Trophoblast cell (in vitro differentiated cells and primary cell): ENCODE results near the gene ATAD3A.

Experiments
- DNase-seq, 2 donors: peaks; one replicate each; pipeline ENCODE4 v3.0.0-alpha.2; 2016
- H2AFZ ChIP-seq: 2 replicates; pipeline ENCODE4 v1.6.1; 2013; ENCODE audit warnings: low read length, moderate library complexity, mild to moderate bottlenecking; ENCODE audit not compliant: insufficient read depth, poor library complexity
- H2AK5ac ChIP-seq: 2 replicates; pipeline ENCODE4 v1.6.1; 2013; ENCODE audit warnings: mild to moderate bottlenecking, low read length
- H2BK120ac ChIP-seq: 2 replicates; pipeline ENCODE4 v1.6.1; 2013; ENCODE audit warnings: low read length, mild to moderate bottlenecking, moderate library complexity; ENCODE audit not compliant: insufficient read depth, poor library complexity
- H2BK12ac ChIP-seq: 2 replicates; pipeline ENCODE4 v1.6.1; 2013; ENCODE audit warnings: mild to moderate bottlenecking, low read length, moderate library complexity
- H2BK5ac ChIP-seq: 2 replicates; pipeline ENCODE4 v1.6.1; 2013; ENCODE audit warnings: low read length, low read depth, moderate library complexity, mild to moderate bottlenecking; ENCODE audit not compliant: poor library complexity
- H3K14ac ChIP-seq: 2 replicates; pipeline ENCODE4 v1.6.1; 2013; ENCODE audit warnings: mild to moderate bottlenecking, low read length
- H3K18ac ChIP-seq: 2 replicates; pipeline ENCODE4 v1.6.1; 2013; ENCODE audit warnings: mild to moderate bottlenecking, low read length
- H3K23ac ChIP-seq: 2 replicates; pipeline ENCODE4 v1.6.1; 2013; ENCODE audit warnings: low read length
- H3K27ac ChIP-seq: 2 replicates; pipeline ENCODE4 v1.5.1; 2013; ENCODE audit warnings: low read depth, mild to moderate bottlenecking, inconsistent platforms, low read length, moderate library complexity
- H3K27me3 ChIP-seq: 2 replicates; pipeline ENCODE4 v1.6.1; 2013; ENCODE audit warnings: inconsistent platforms, mild to moderate bottlenecking, low read length, moderate library complexity; ENCODE audit not compliant: insufficient read depth
- H3K36me3 ChIP-seq, 2 experiments: 1 replicate in 1 of 2; 2 replicates in 1 of 2; pipeline ENCODE4 v1.6.1; 2013; ENCODE audit warnings: low read length in 2 of 2, mild to moderate bottlenecking in 2 of 2, moderate library complexity in 1 of 2; ENCODE audit not compliant: insufficient read depth in 2 of 2, control insufficient read depth in 1 of 2
- H3K4ac ChIP-seq: 2 replicates; pipeline ENCODE4 v1.6.1; 2013; ENCODE audit warnings: low read depth, mild to moderate bottlenecking, low read length, moderate library complexity
- H3K4me1 ChIP-seq, 2 experiments: 1 replicate in 1 of 2; 2 replicates in 1 of 2; pipeline ENCODE4 v1.6.1; 2013; ENCODE audit warnings: low read length in 2 of 2, mild to moderate bottlenecking in 2 of 2, moderate library complexity in 1 of 2; ENCODE audit not compliant: insufficient read depth in 2 of 2, control insufficient read depth in 1 of 2
- H3K4me2 ChIP-seq: 2 replicates; pipeline ENCODE4 v1.6.1; 2013; ENCODE audit warnings: inconsistent platforms, mild to moderate bottlenecking, low read length, moderate library complexity
- H3K4me3 ChIP-seq: 2 replicates; pipeline ENCODE4 v1.5.1; 2013; ENCODE audit warnings: mild to moderate bottlenecking, low read depth, low read length, inconsistent platforms
- H3K79me1 ChIP-seq: one replicate; pipeline ENCODE4 v1.6.1; 2013; ENCODE audit warnings: low read length
- H3K79me2 ChIP-seq: 2 replicates; pipeline ENCODE4 v1.6.1; 2013; ENCODE audit warnings: low read length, mild to moderate bottlenecking; ENCODE audit not compliant: control insufficient read depth, insufficient read depth, poor library complexity
- H3K9ac ChIP-seq: 2 replicates; pipeline ENCODE4 v1.6.1; 2013; ENCODE audit warnings: mild to moderate bottlenecking, low read length
- H3K9me3 ChIP-seq: 2 replicates; pipeline ENCODE4 v1.6.1; 2013; ENCODE audit warnings: low read depth, mild to moderate bottlenecking, control low read depth, inconsistent platforms, low read length; ENCODE audit not compliant: insufficient read depth
- H4K12ac ChIP-seq: 2 replicates; pipeline ENCODE4 v1.6.1; 2013; ENCODE audit warnings: low read depth, mild to moderate bottlenecking, low read length, moderate library complexity
- H4K8ac ChIP-seq: 2 replicates; pipeline ENCODE4 v1.6.1; 2013; ENCODE audit warnings: low read depth, mild to moderate bottlenecking, low read length, moderate library complexity
- H4K91ac ChIP-seq: one replicate; pipeline ENCODE4 v1.6.1; 2013; ENCODE audit warnings: low read depth, mild to moderate bottlenecking, low read length, moderate library complexity
- WGBS: extraction: QIAGEN DNeasy Blood & Tissue Kit; methylation state at CpG from one replicate; pipeline ENCODE4 v1.1.7; 2013; ENCODE audit warnings: missing lambda C conversion rate; ENCODE audit not compliant: insufficient read length, insufficient coverage; ENCODE audit errors: extremely low coverage; 5-methylcytosine and 5-hydroxymethylcytosine counted together

ATAD3A gene

GRCh38 chr1:1564268-1564667, 52.3 kb downstream of the ATAD3A start:
- H3K4me3 ChIP-seq = no peak overlapping the region
- no peaks in the 10 kb centered on the region for H3K27me3 ChIP-seq
- H3K4ac ChIP-seq = no peak overlapping the region
- H3K79me2 ChIP-seq = peaks cover 13% of the 10 kb centered on the region
- H4K91ac ChIP-seq = no peak overlapping the region
- H4K12ac ChIP-seq = no peak overlapping the region
- peak overlapping the region; percentile 5 for H3K18ac ChIP-seq
- H3K4me2 ChIP-seq = no peak overlapping the region
- WGBS = no CpG with 5 or more reads among the region's 19 CpGs
- no peak overlapping the region for H4K8ac ChIP-seq
- H2AK5ac ChIP-seq = no peak overlapping the region
- no peak overlapping the region for H3K27ac ChIP-seq
- H3K9ac ChIP-seq = no peak overlapping the region
- H3K79me1 ChIP-seq = no peaks in the 10 kb centered on the region
- no peaks in the 10 kb centered on the region for H3K4me1 ChIP-seq
- no peak for DNase-seq
- H3K9me3 ChIP-seq = no peaks in the 10 kb centered on the region
- no peak overlapping the region for H2BK120ac ChIP-seq
- peaks cover 50 to 58% of the 10 kb centered on the region in 2 experiments for H3K36me3 ChIP-seq
- H2BK12ac ChIP-seq = no peak overlapping the region
- no peak overlapping the region for H2BK5ac ChIP-seq
- H2AFZ ChIP-seq = no peak overlapping the region
- H3K14ac ChIP-seq = no peak overlapping the region
- no peak overlapping the region for H3K23ac ChIP-seq

- Histone ChIP-seq H2AK5ac (no peak overlapping the region), H3K9ac (no peak overlapping the region), H2BK12ac (no peak overlapping the region), H3K14ac (no peak overlapping the region), H3K4me1 (no peaks in the 10 kb centered on the region), H3K4me3 (no peak overlapping the region), H3K36me3 (peaks cover 50 to 53% of the 10 kb centered on the region in 2 experiments), H3K4ac (peak overlapping the region; percentile 50), H3K79me2 (peaks cover 14% of the 10 kb centered on the region), H3K27ac (no peak overlapping the region), H3K27me3 (no peaks in the 10 kb centered on the region), H4K8ac (no peak overlapping the region), H3K9me3 (no peaks in the 10 kb centered on the region), H3K79me1 (no peaks in the 10 kb centered on the region), H3K18ac (no peak overlapping the region), H2AFZ (no peak overlapping the region), H4K91ac (no peak overlapping the region), H2BK5ac (no peak overlapping the region), H4K12ac (no peak overlapping the region), H3K23ac (no peak overlapping the region), H2BK120ac (no peak overlapping the region), H3K4me2 (no peak overlapping the region)
- DNase-seq = no peak
- WGBS = no CpG with 5 or more reads among the region's 10 CpGs
Measured at GRCh38 chr1:1565340-1565739, 53.4 kb downstream of the ATAD3A start.

- Histone ChIP-seq H3K4ac (peak overlapping the region; percentile 85), H3K9ac (no peak overlapping the region), H3K14ac (no peak overlapping the region), H2BK12ac (no peak overlapping the region), H3K4me1 (no peaks in the 10 kb centered on the region), H4K8ac (no peak overlapping the region), H3K4me3 (no peak overlapping the region), H2AFZ (no peak overlapping the region), H3K79me2 (peaks cover 21% of the 10 kb centered on the region), H3K18ac (no peak overlapping the region), H3K23ac (no peak overlapping the region), H4K12ac (no peak overlapping the region), H2AK5ac (no peak overlapping the region), H3K79me1 (no peaks in the 10 kb centered on the region), H3K9me3 (no peaks in the 10 kb centered on the region), H3K27ac (no peak overlapping the region), H4K91ac (no peak overlapping the region), H3K4me2 (no peak overlapping the region), H2BK120ac (no peak overlapping the region), H2BK5ac (no peak overlapping the region), H3K36me3 (peaks cover 43% of the 10 kb centered on the region in 2 experiments), H3K27me3 (no peaks in the 10 kb centered on the region)
- peak; percentile 84 to 86 for DNase-seq
- no CpG with 5 or more reads among the region's 31 CpGs for WGBS
Measured at GRCh38 chr1:1567152-1567875, 55.4 kb downstream of the ATAD3A start.

GRCh38 chr1:1567891-1568291, 55.9 kb downstream of the ATAD3A start:
- no peaks in the 10 kb centered on the region for H3K4me1 ChIP-seq
- no peak overlapping the region for H3K4me3 ChIP-seq
- H3K14ac ChIP-seq = no peak overlapping the region
- H3K27me3 ChIP-seq = no peaks in the 10 kb centered on the region
- peak; percentile 55 to 70 for DNase-seq
- no peak overlapping the region for H4K91ac ChIP-seq
- H3K27ac ChIP-seq = no peak overlapping the region
- H4K12ac ChIP-seq = no peak overlapping the region
- no CpG with 5 or more reads among the region's 10 CpGs for WGBS
- H3K36me3 ChIP-seq = peaks cover 37% of the 10 kb centered on the region in 2 experiments
- no peak overlapping the region for H3K23ac ChIP-seq
- H2BK12ac ChIP-seq = no peak overlapping the region
- H2BK120ac ChIP-seq = no peak overlapping the region
- no peaks in the 10 kb centered on the region for H3K9me3 ChIP-seq
- H2AFZ ChIP-seq = no peak overlapping the region
- H3K18ac ChIP-seq = no peak overlapping the region
- peaks cover 24% of the 10 kb centered on the region for H3K79me2 ChIP-seq
- no peak overlapping the region for H4K8ac ChIP-seq
- no peaks in the 10 kb centered on the region for H3K79me1 ChIP-seq
- H2BK5ac ChIP-seq = no peak overlapping the region
- peak overlapping the region; percentile 92 for H3K4ac ChIP-seq
- no peak overlapping the region for H3K9ac ChIP-seq
- H2AK5ac ChIP-seq = no peak overlapping the region
- H3K4me2 ChIP-seq = no peak overlapping the region
